HG03575 (cell line): ENCODE data around the gene DOCK11.

Experiments
- ATAC-seq: cut with Tn5 transposase; IDR thresholded peaks from one replicate; pipeline ENCODE4 v1.9.1; 2021; ENCODE audit not compliant: unreplicated experiment, insufficient number of reproducible peaks, low FRiP score; ENCODE audit errors: extremely low read depth

DOCK11 gene

DNA sequence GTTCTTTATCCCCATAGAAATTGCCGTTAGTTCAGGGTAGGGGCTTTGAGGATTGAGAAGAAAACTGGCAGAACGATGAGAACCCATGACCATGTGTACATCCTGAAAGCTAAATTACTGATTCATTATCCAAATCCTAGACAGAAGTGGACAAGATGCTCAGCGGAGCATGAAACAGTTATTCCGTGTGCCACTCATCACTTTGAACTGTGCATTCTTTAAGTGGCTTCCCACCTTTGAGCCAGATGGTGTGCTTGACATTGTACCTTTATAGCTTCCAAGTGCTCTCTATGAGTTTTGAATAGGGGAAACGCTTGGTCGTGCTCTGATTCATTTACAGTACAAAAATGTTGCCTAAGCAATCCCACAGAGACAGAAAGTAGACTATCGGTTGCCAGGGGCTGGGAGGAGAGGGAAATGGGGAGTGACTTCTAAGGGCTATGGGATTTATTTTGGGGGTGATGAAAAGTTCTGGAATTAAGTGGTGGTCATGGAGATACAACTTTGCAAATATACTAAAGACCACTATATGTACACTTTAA, 100.0 kb downstream of the DOCK11 start:
- no peak for ATAC-seq

DNA sequence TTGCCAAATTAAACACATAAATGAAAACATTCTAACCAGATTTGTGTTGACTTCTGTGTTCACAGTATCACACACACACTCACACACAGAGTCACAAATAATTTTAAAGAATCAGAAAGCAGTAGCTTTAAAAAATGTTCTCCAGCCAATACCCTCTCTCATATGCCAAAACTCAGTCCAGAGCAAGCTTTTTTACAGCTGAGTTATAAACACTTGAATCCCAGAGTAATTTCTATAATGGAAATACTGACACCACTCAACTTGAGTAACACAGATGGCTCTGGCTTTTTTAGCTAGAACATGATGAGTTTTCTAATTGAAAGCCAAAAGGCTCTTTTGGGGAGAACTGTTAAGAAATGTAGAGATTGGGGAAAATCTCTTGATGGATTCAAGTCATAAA, 100.8 kb downstream of the DOCK11 start:
- ATAC-seq: no peak

DNA sequence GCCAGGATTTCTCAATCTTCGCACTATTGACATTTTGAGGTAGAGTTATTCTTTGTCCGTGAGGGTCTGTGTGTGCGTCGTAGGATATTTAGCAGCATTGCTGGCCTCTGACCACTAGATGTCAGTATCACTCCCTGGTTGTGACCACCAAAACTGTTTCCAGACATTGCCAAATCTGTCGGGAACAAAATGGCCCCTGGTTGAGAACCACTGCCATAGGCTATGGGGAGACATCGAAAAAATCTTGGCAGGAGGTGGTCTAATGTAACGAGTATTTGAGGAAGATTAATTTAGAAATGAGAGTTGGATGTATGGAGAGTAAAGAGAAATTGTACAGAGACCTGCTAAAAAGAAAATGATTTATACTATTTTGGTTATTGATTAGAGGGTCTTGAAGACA, 108.4 kb downstream of the DOCK11 start:
- no peak for ATAC-seq

DNA sequence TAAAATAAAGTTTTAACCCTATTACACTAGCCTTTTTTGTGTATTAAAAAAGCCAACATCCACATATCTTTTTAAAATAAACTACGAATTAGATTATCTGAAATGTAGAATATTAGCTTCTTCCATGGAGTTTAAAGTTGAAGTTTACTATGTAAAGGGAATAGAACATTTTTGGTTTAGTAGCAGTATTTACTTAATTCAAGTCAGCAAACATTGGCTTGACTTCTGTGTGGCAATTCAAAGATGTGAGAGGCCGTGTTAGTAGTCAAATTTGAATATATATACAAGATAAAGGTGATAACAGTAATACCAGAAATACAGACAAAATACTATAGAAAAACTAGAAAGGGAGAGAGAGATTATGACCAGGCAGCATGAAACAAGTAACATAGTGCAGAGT, 116.7 kb downstream of the DOCK11 start:
- no peak for ATAC-seq

DNA sequence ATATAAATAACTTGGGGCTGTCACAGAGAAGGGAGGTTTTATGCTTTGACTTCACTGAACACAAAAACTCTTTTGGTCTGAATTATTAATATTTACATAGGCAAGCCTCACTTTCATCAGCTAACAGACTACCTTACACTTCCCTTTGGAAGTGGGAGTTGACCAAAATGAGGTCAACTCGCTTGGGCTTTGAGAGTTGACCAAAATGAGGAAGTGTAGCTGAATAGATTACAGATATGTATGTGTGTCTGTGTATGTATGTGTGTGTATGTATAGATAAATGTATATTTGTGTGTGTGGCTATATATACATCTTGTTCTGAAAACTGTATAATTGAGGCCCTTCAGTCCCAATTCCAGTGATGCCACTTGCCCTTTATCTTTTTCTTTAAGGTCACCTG, 118.5 kb downstream of the DOCK11 start:
- ATAC-seq: no peak

DNA sequence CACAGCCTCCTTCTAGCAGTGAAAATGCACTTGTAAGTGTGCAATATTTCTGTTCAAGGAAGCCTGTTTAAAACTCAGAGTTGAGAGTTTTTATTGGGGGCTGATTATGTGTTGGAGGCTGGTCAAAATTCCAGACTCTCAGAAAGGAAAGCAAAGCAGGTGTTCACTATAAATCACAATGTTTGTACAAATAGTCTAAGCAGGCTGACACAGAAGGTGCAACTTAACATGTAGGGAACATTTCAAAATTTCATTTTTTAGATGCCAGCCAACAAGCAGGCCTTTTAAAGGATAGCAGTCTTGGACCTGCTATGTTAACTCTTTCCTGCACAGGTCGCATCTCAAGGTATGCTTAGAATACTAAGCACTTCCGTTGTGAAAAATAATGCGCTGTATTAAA, 119.5 kb downstream of the DOCK11 start:
- no peak for ATAC-seq

DNA sequence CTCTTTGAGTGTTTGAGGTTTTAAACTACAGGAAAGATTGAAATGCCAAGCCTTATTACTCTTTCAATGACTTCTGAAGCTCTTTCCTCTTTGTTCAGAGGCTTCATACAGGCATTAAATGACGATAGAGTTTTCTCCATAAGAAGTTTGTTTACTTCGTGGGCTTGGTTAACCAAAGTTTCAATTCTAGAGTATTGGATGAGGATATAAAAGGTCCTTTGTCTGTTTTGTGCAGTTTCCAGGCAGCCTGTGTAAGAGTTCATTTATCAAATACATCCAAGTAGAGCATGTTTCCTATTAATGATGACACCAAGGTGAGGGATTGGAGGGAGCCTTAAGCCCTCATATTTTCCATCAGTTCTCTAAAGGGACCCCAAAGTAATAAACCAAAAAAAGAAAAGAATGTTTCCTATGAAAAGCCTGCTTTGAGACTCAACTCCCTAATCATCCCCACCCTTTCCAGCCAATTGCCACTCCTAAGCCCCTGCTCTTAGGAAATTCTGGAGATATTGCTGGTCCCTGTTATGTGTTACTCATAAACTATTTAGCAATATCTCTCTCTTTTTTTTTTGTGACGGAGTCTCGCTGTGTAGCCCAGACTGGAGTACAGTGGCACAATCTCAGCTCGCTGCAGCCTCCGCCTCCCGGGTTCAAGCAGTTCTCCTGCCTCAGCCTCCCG, 125.6 kb downstream of the DOCK11 start:
- ATAC-seq: no peak

DNA sequence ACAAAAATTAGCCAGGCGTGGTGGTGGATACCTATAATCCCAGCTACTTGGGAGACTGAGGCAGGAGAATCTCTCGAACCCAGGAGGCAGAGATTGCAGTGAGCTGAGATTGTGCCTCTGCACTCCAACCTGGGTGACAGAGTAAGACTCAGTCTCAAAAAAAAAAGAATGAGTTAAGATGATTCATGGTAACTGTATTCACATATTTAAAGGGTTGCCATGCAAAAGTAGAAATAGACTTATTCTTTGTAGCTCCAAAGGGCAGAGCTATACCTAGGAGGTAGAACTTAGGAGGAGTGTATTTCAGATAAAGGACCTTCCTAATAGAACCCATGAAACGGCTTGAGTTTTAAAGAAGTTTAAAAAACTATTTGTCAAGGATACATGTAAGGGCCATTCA, 127.4 kb downstream of the DOCK11 start:
- no peak for ATAC-seq

DNA sequence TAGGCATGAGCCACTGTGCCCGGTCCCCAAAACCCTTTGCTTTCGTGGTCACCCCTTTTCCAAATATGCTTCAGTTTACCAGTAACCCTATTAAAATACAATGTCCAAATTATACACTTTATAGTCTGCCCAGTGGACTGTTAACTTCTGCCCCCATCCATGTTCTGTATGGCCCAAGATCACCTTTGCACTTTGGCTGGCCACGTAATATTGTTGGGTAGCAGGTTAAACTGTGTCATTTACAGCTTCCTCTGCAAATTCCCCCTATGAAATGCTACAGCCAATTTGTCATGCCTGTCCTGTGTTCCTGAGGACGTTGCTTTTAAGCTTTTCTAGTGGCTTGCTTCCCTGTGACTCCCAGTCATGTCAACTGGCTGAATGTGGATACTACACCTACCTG, 130.7 kb downstream of the DOCK11 start:
- ATAC-seq: no peak

DNA sequence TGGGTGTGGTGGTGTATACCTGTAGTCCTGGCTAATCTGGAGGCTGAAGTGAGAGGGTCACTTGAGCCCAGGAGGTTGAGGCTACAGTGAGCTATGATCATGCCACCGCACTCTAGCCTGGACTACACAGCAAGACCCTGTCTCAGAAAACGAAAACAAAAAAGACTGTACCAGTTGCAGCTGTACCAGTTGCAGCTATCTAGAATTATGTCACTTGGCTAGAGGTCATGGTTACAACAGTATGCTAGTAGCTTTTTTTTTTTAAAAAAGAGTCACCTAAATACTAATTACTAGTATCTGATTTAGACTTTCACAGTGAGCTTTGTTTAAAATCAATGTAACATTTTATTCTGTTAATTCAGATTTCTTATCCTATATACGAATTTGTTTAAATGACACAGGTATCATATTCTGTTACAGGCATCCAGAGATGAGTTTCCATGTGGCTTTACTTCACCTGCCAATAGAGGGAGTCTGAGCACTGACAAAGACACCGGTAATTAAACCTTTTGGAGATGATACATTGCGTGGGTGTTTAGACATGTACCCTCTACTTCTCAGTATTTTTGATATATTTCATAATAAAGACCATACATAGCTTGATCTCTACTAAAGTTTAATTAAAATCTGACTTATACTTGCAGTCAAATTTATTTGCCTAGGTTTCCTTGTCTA, 131.6 kb downstream of the DOCK11 start:
- no peak for ATAC-seq

DNA sequence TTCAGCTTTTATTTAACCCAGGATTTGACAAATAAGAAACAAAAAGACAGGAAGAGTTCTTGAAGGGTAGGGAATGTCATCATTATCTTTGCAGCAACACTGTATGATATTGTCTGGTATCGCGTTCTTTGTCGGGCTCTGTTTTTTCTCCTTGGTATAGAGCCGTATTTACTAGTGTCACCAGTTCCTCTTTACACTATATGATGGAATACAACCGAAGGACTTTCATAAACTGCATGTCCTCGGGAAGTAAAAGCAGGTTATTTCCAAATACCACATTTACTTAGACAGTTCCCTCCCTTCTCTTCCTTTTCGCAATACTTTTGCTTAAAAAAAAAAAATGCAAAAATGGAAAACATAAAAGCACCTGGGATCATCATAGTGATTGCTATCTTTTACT, 135.2 kb downstream of the DOCK11 start:
- no peak for ATAC-seq

DNA sequence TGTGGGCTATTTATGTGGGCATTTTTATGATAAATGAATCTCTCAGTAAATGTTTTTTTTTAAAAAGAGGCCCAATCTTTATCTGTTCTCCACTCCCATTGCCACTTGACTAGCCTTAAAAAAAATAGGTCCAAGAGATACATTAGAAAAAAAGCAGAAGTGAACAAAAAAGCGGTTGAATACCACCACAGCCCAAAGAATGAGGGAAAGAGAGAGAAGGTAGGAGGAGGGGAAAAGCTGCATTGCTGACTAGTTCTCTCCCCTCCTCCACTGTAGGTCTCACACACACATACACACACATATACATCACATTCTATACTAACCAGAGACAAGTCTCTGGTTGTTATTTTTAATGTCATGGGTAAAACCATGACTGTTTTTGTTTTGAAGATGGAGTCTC, 136.0 kb downstream of the DOCK11 start:
- no peak for ATAC-seq

DNA sequence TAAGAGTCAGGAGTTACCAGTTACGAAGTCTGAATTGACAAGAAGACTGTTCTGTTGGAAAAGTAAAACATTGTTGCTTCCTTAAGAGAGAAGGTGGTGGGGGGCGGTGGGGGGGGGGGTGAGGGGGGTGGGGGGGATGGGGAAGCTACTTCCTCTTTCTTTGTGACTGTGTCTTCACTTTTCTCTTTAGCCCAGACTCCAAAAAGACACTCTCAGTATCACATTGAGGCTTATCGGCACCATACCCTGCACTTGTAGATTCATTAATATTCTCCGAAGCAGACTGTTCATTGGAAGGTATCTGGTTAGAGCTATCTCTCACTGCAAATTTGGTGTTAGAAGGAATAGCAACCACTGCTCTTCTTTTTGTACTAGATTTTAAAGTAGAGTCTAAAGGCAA, 137.2 kb downstream of the DOCK11 start:
- ATAC-seq: no peak

DNA sequence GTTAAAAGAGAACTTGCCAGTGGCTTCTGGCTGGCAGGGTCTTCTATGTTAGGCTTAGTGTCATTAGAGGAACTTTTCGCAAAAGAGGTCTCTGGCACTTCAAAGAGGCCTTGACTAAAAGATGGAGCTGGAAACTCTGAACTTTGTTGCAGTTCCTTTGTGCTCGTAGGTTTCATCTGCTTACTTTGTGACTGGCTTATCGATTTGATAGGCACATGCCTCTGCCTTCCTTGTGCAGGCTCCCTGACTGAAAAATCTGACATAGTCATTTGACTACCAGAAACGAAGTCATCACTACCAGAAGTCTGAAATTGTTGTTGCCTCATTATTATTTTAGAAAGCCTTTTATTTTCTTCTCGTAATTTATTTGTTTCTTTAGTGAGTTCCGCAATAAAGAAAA, 137.9 kb downstream of the DOCK11 start:
- ATAC-seq: no peak

DNA sequence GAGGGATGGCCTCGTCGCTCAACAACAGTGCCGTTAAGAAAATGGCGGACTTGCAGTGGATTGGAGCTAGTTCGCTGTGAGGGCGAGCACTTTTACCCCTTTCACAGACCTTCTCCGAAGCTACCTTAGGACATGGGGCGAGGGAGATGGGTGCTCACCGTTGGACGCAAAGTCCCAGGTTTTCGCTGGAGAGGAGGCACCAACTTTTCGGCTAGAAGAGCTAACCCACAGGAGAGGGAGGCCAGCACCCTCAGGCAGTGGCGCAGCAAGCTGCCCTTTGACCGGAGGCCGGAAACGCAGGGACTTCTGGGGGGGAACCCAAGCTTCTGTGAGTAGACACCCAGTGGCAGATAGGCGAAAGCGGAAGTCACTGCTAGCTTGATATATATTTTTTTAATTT, 138.7 kb downstream of the DOCK11 start:
- ATAC-seq: no peak

DNA sequence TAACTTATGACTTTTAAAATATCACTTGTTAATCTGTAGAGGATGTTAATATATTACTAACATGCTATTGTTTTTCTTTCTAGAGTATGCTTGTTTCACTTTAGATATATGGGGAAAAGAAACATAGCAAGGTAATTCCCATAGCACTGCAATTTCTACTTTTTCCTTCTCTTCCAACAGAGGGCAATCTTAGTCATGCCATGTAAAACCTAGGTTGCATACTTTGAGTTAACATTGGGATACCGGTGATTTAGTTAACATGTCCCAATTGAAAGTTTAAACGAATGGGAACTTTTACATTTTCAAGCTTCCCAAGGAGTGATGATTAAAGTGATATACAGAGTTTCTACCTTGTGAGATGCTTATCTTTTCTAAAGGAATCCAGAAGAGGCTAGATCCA, 142.4 kb downstream of the DOCK11 start:
- no peak for ATAC-seq

DNA sequence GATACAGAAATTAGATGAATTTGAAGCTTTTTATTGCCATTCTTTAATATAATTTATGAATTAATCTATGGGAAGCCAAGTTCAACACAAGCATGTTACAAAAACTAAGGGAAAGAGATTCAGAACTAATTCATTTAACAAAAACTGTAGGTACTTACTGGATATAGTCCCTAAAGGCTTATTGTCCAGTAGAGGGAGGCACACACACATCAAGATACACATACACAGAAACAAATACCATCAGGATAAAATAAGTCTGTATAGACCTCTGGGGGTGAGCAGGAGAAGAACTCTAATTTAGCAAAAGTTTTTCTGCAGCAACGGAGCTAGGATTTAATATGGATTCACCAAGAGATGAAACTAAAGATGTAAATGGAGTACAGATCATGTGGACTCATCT, 148.8 kb downstream of the DOCK11 start:
- ATAC-seq: no peak

DNA sequence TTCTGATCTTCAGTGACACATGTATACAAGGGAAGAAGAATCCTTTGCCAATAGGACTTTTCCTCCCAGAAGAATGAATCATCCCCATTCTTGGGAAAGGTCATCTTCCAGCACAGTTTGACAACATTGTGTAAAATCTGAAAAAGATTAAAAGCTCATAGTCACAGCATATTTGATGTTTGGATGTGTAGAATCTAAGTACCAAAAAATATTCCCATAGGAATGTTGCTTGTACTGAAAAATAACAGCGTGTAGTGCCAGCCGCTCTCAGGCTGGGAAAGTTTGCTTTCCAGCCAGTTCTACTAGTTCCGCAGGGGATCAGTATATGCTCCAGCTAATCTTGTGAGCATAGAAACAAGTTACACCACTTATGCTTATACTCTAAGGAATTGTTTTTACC, 157.1 kb downstream of the DOCK11 start:
- ATAC-seq: no peak

DNA sequence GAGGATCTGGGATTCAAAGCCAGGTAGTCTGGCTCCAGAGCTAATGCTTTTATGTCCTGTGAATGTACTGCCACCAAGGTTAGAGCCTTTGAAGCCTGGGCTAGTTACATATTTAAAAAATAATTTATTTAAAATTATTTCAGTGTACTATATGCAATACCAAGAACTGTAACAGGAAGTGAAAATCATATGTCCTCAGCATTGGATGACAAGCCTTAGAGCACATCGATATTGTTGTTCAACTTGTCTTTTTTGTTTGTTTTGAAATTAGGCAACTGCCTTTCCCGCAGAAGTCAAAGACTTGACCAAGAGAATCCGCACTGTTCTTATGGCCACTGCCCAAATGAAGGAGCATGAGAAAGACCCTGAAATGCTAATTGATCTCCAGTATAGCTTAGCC, 158.7 kb downstream of the DOCK11 start:
- no peak for ATAC-seq

DNA sequence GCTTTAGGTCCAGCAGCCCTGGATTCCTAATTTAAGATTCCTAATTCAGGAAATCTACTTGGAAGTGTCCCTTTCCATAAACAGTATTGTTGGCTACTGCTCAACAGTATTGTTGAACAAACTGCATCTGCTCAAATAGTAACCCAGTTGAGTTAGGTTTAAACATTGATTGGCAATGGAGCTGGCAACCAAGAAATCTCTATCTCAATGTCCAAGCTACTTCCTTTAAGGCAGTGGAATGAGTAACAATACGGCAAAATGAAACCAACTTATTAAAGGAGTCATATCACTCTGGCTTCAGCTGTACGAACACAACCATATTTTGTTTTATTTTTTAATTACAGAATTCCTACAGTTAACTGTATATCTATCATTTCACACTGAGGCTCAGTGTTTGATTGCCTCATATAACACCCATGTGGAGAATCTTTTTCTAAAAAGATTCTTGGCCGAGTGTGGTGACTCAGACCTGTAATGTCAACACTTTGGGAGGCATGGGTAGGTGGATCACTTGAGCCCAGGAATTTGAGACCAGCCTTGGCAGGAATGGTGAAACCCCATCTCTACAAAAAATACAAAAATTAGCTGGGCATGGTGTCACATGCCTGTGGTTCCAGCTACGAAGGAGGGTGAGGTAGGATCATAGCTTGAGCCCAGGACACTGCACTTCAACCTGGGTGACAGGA, 160.1 kb downstream of the DOCK11 start:
- no peak for ATAC-seq
